ENCODE measurements around the gene CALD1. TPM values are rescaled to one million over a fixed set of nuclear protein-coding genes. Genes with fewer than 3 reads are reported as not detected.

Gene CALD1
- total RNA-seq, 1 donor from 2014 or later = 352 TPM

GRCh38 chr7:134907000-134907399 lies 127.6 kb downstream of the CALD1 start:
- peaks cover 3 to 8% of the 10 kb centered on the region in 2 donors for H3K36me3 ChIP-seq
- intact Hi-C loops (cut with DNase I) = no loop called here
- peak overlapping the region; percentile 77 to 78 for H3K27ac ChIP-seq
- H3K9me3 ChIP-seq = no peaks in the 10 kb centered on the region
- peaks cover 12 to 80% of the 10 kb centered on the region in 2 donors for H3K4me1 ChIP-seq
- no peak for TF ChIP-seq CTCF (IDR thresholded peaks at IDR 0.05)
- no peak overlapping the region for H3K4me3 ChIP-seq
- no peak for DNase-seq (ENCODE audit: low spot score in 2 of 2)
- no peaks in the 10 kb centered on the region for H3K27me3 ChIP-seq

GRCh38 chr7:134907639-134908038 lies 128.2 kb downstream of the CALD1 start:
- no peak for DNase-seq (ENCODE audit: low spot score in 2 of 2)
- Histone ChIP-seq H3K27me3 (no peaks in the 10 kb centered on the region), H3K4me1 (peaks cover 11 to 74% of the 10 kb centered on the region in 2 donors), H3K9me3 (no peaks in the 10 kb centered on the region), H3K36me3 (peaks cover 3 to 4% of the 10 kb centered on the region in 2 donors), H3K4me3 (no peak overlapping the region), H3K27ac (peak overlapping the region; percentile 77 to 78)
- intact Hi-C loops (cut with DNase I) = no loop called here
- TF ChIP-seq CTCF (IDR thresholded peaks at IDR 0.05) = no peak

- no peaks in the 10 kb centered on the region for H3K9me3 ChIP-seq
- no peaks in the 10 kb centered on the region for H3K36me3 ChIP-seq
- no peak for DNase-seq (ENCODE audit: low spot score in 2 of 2)
- peak overlapping the region; percentile 77 to 78 for H3K27ac ChIP-seq
- TF ChIP-seq CTCF (IDR thresholded peaks at IDR 0.05) = no peak
- peaks cover 5 to 67% of the 10 kb centered on the region in 2 donors for H3K4me1 ChIP-seq
- H3K4me3 ChIP-seq = no peak overlapping the region
- no peaks in the 10 kb centered on the region for H3K27me3 ChIP-seq
- intact Hi-C loops (cut with DNase I) = no loop called here
Measured at GRCh38 chr7:134908289-134908688, 128.9 kb downstream of the CALD1 start.

GRCh38 chr7:134910214-134910890 lies 130.9 kb downstream of the CALD1 start:
- intact Hi-C loops (cut with DNase I) = no loop called here
- Histone ChIP-seq H3K9me3 (no peaks in the 10 kb centered on the region), H3K4me3 (no peak overlapping the region), H3K27ac (peak overlapping the region in 1 of 2 donors; percentile 78), H3K4me1 (peaks cover 4 to 55% of the 10 kb centered on the region in 2 donors), H3K27me3 (no peaks in the 10 kb centered on the region), H3K36me3 (peaks cover 0 to 11% of the 10 kb centered on the region in 2 donors)
- TF ChIP-seq CTCF (IDR thresholded peaks at IDR 0.05) = no peak
- no peak for DNase-seq (ENCODE audit: low spot score in 2 of 2)

GRCh38 chr7:134910968-134911367 lies 131.5 kb downstream of the CALD1 start:
- H3K4me3 ChIP-seq = no peak overlapping the region
- no peak for DNase-seq (ENCODE audit: low spot score in 2 of 2)
- no peaks in the 10 kb centered on the region for H3K27me3 ChIP-seq
- H3K4me1 ChIP-seq = peaks cover 4 to 50% of the 10 kb centered on the region in 2 donors
- no peaks in the 10 kb centered on the region for H3K9me3 ChIP-seq
- H3K27ac ChIP-seq = peak overlapping the region; percentile 31 to 78
- H3K36me3 ChIP-seq = peaks cover 6 to 11% of the 10 kb centered on the region in 2 donors
- no peak for TF ChIP-seq CTCF (IDR thresholded peaks at IDR 0.05)
- intact Hi-C loops (cut with DNase I) = no loop called here
